IMR-90 (cell line): ENCODE measurements around the gene ASTL. TPM values are rescaled to one million over a fixed set of nuclear protein-coding genes. Genes with fewer than 3 reads are reported as not detected.

Source experiments
- ATAC-seq: fragments of 200-7000 bp; cut with Tn5 transposase; 2 replicates; pipeline ENCODE4 v1.9.1; 2020; ENCODE audit warnings: low read depth, mild to moderate bottlenecking, moderate library complexity
- BruUV-seq: library from RNA; stranded (reverse); fragments of 400-500 nt; replicated peaks from 2 replicates; lab custom pipeline; 2021; lab: Mats Ljungman, UMichigan
- CTCF ChIA-PET: fragments of 300-600 bp; formaldehyde crosslinking; extraction: SDS; loops from one replicate; lab custom pipeline; 2021; ENCODE audit warnings: antibody characterized with exemption; lab: Yijun Ruan, JAX
- POLR2A ChIA-PET: fragments of 300-600 bp; sonication (Branson Sonifier 250); formaldehyde crosslinking; loops from one replicate; lab custom pipeline; 2022; ENCODE audit warnings: antibody characterized with exemption; ENCODE audit not compliant: unreplicated experiment; lab: Charles Lee
- DNase-seq: peaks from one replicate; pipeline ENCODE4 v3.0.0; 2013
- H2AFZ ChIP-seq: replicated peaks from 2 replicates; pipeline ENCODE3; 2013; ENCODE audit warnings: low read length, mild to moderate bottlenecking; ENCODE audit not compliant: poor library complexity
- H2AK5ac ChIP-seq: 2 replicates; pipeline ENCODE4 v1.6.1; 2013; ENCODE audit warnings: low read depth, low read length, inconsistent platforms
- H2AK9ac ChIP-seq: replicated peaks from 2 replicates; pipeline ENCODE3; 2013; ENCODE audit warnings: mild to moderate bottlenecking, low read depth, low read length, moderate library complexity; ENCODE audit not compliant: poor library complexity
- H2BK120ac ChIP-seq: 2 replicates; pipeline ENCODE4 v1.6.1; 2013; ENCODE audit warnings: low read depth, low read length, inconsistent platforms
- H2BK15ac ChIP-seq: 3 replicates; pipeline ENCODE4 v1.6.1; 2013; ENCODE audit warnings: low read depth, low read length, inconsistent platforms
- H2BK20ac ChIP-seq: 2 replicates; pipeline ENCODE4 v1.6.1; 2013; ENCODE audit warnings: low read depth, mild to moderate bottlenecking, inconsistent platforms, low read length, moderate library complexity
- H2BK5ac ChIP-seq: 2 replicates; pipeline ENCODE4 v1.6.1; 2013; ENCODE audit warnings: mild to moderate bottlenecking, low read depth, low read length, inconsistent platforms; ENCODE audit not compliant: poor library complexity, severe bottlenecking
- H3K14ac ChIP-seq: replicated peaks from 2 replicates; pipeline ENCODE4 v1.6.1; 2013; ENCODE audit warnings: low read depth, low read length, inconsistent platforms
- H3K18ac ChIP-seq: 2 replicates; pipeline ENCODE4 v1.6.1; 2013; ENCODE audit warnings: low read depth, low read length, control low read depth
- H3K23ac ChIP-seq: 2 replicates; pipeline ENCODE4 v1.6.1; 2013; ENCODE audit warnings: low read depth, low read length, inconsistent platforms
- H3K27ac ChIP-seq: 2 replicates; pipeline ENCODE4 v1.5.1; 2013; ENCODE audit warnings: mild to moderate bottlenecking, control low read depth, low read length; ENCODE audit not compliant: insufficient read depth
- H3K27me3 ChIP-seq: 2 replicates; pipeline ENCODE4 v1.6.1; 2013; ENCODE audit warnings: low read length; ENCODE audit not compliant: control insufficient read depth, insufficient read depth
- H3K36me3 ChIP-seq: 2 replicates; pipeline ENCODE4 v1.6.1; 2013; ENCODE audit warnings: low read length, mixed read lengths; ENCODE audit not compliant: control insufficient read depth, insufficient read depth
- H3K4ac ChIP-seq: 2 replicates; pipeline ENCODE4 v1.6.1; 2013; ENCODE audit warnings: low read depth, low read length, inconsistent platforms
- H3K4me1 ChIP-seq: 2 replicates; pipeline ENCODE4 v1.6.1; 2013; ENCODE audit warnings: low read length, mixed read lengths; ENCODE audit not compliant: control insufficient read depth, insufficient read depth
- H3K4me2 ChIP-seq: 2 replicates; pipeline ENCODE4 v1.6.1; 2013; ENCODE audit warnings: low read depth, mild to moderate bottlenecking, control low read depth, low read length, moderate library complexity
- H3K4me3 ChIP-seq: 2 replicates; pipeline ENCODE4 v1.5.1; 2013; ENCODE audit warnings: low read depth, mild to moderate bottlenecking, control low read depth, low read length, moderate library complexity; ENCODE audit not compliant: insufficient read depth
- H3K56ac ChIP-seq: 2 replicates; pipeline ENCODE4 v1.6.1; 2013; ENCODE audit warnings: low read length, inconsistent platforms; ENCODE audit not compliant: insufficient read depth; ENCODE audit errors: extremely low read depth
- H3K79me1 ChIP-seq, 2 experiments: 2 replicates each; pipeline ENCODE4 v1.6.1; 2013; ENCODE audit warnings: low read length in 2 of 2, inconsistent platforms in 1 of 2, low read depth in 1 of 2
- H3K9ac ChIP-seq: 2 replicates; pipeline ENCODE4 v1.6.1; 2013; ENCODE audit warnings: low read depth, low read length, control low read depth
- H3K9me1 ChIP-seq: 2 replicates; pipeline ENCODE4 v1.6.1; 2013; ENCODE audit warnings: low read length, inconsistent platforms; ENCODE audit not compliant: insufficient read depth
- H3K9me3 ChIP-seq: 2 replicates; pipeline ENCODE4 v1.6.1; 2013; ENCODE audit warnings: low read length; ENCODE audit not compliant: control insufficient read depth, insufficient read depth
- H4K20me1 ChIP-seq: 2 replicates; pipeline ENCODE4 v1.6.1; 2013; ENCODE audit warnings: low read length, inconsistent platforms; ENCODE audit not compliant: insufficient read depth
- H4K5ac ChIP-seq: 2 replicates; pipeline ENCODE4 v1.6.1; 2013; ENCODE audit warnings: mild to moderate bottlenecking, low read depth, low read length, control low read depth
- H4K8ac ChIP-seq, 2 experiments: 2 replicates each; pipeline ENCODE4 v1.6.1; 2013; ENCODE audit warnings: low read depth in 2 of 2, low read length in 2 of 2, control low read depth in 1 of 2, inconsistent platforms in 1 of 2
- H4K91ac ChIP-seq: 2 replicates; pipeline ENCODE4 v1.6.1; 2013; ENCODE audit warnings: low read depth, low read length, inconsistent platforms; ENCODE audit not compliant: insufficient read depth
- CEBPB ChIP-seq: IDR thresholded peaks from 2 replicates; pipeline ENCODE4 v1.6.1; 2012; ENCODE audit warnings: low read depth, low read length, improper control_type of control experiment
- FOS ChIP-seq: fragments of 150-350 bp; IDR thresholded peaks from 2 replicates; pipeline ENCODE4 v1.6.1; 2016; ENCODE audit warnings: low read depth, low read length
- MAFK ChIP-seq: IDR thresholded peaks from 2 replicates; pipeline ENCODE4 v1.6.1; 2012; ENCODE audit warnings: low read depth, low read length, improper control_type of control experiment
- NFE2L2 ChIP-seq: fragments of 150-350 bp; IDR thresholded peaks from 2 replicates; pipeline ENCODE4 v1.6.1; 2016; ENCODE audit warnings: low read depth, mild to moderate bottlenecking, low read length
- RCOR1 ChIP-seq: IDR thresholded peaks from 2 replicates; pipeline ENCODE4 v1.6.1; 2012; ENCODE audit warnings: mild to moderate bottlenecking, low read length, improper control_type of control experiment; ENCODE audit not compliant: insufficient replicate concordance
- WGBS, 2 experiments: methylation state at CpG; one replicate each; pipeline versions ENCODE4 v1.1.5 to v1.1.7; 2013; ENCODE audit warnings: missing lambda C conversion rate in 2 of 2; ENCODE audit not compliant: insufficient read length in 1 of 2; ENCODE audit errors: extremely low coverage in 2 of 2; 5-methylcytosine and 5-hydroxymethylcytosine counted together
- dilution Hi-C: fragments of 300-500 bp; cut with HindIII; formaldehyde crosslinking; loops from one replicate; pipeline ENCODE4 v1.14.3; 2018; ENCODE audit warnings: low sequenced_read_pairs; ENCODE audit not compliant: unreplicated experiment
- in situ Hi-C: fragments of 300-500 bp; cut with MboI; formaldehyde crosslinking; loops from 3 replicates; pipeline ENCODE4 v1.14.3; 2019; ENCODE audit warnings: low sequenced_read_pairs, inconsistent platforms, mixed read lengths
- intact Hi-C: fragments of 100-400 bp; cut with micrococcal nuclease; formaldehyde crosslinking; loops from 2 replicates; pipeline ENCODE4 v1.10.0; 2022
- polyA plus RNA-seq, 3 experiments: library from polyadenylated mRNA; depleted of rRNA; stranded (reverse); fragments of >200 nt; gene quantifications; 2 replicates each; pipeline ENCODE4 v1.2.3, GENCODE V29; 2012; ENCODE audit warnings: low replicate concordance in 1 of 3
- total RNA-seq: library from RNA; depleted of rRNA; stranded (reverse); fragments of >200 nt; gene quantifications from 2 replicates; pipeline ENCODE4 v1.2.3, GENCODE V29; 2012

The ASTL gene
- total and polyA plus RNA-seq, 2 of the 4 experiments (the other 2 are of a cell fraction), result not detected

DNA sequence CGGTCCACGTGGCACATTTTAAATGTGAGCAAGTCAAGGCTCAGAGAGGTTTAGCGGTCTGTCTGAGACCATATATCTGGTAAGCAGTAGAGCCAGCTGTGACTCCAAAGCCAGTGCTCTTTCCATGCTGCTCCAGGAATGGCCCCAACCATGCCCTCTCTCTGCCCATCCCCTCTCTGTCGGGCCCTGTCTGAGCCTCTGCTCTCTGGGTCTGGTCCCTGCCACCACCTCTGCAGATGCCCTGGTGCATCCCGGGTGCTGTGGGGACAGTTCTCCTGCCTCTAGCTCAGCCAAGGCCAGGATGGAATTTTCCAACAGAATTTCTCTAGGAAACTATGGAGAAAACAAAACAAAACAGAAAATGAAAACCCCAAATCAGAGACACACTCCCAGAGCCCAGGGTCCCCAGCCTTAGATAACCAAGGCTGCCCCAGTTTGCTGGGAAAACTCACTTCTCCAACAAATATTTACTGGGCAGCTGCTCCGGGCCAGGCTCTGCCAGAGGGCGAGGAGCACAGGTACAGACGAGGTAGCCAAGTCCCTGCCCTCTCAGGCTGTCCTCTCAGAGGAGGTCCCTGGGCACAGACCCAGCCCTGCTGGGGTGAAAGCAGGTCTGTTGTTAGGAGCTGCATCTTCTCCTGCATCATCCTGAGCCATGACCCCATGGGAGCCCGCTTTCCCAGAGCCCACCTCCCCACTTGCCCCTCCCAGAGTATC lies 31.2 kb downstream of the ASTL start:
- Histone ChIP-seq H2BK120ac (no peak overlapping the region), H3K4me2 (no peak overlapping the region), H3K14ac (no peak overlapping the region), H4K91ac (no peak overlapping the region), H3K27ac (no peak overlapping the region), H3K18ac (no peak overlapping the region), H4K5ac (no peak overlapping the region), H2AK5ac (no peak overlapping the region), H3K36me3 (no peaks in the 10 kb centered on the region), H2AK9ac (no peak overlapping the region), H4K20me1 (no peaks in the 10 kb centered on the region), H3K79me1 (no peaks in the 10 kb centered on the region), H3K56ac (no peak overlapping the region), H3K9ac (no peak overlapping the region), H2AFZ (no peak overlapping the region), H4K8ac (no peak overlapping the region), H3K23ac (no peak overlapping the region), H2BK15ac (no peak overlapping the region), H2BK5ac (no peak overlapping the region), H3K9me1 (no peaks in the 10 kb centered on the region), H3K4me3 (no peak overlapping the region), H3K9me3 (peaks cover 15% of the 10 kb centered on the region), H3K4me1 (no peaks in the 10 kb centered on the region; the same call in 1 of the 2 replicates), H2BK20ac (no peak overlapping the region), H3K27me3 (peaks cover 55% of the 10 kb centered on the region), H3K4ac (no peak overlapping the region)
- no peak for DNase-seq
- in situ Hi-C loops, result loop anchor here (25.0 kb wide), 1 partner anchor 95 kb away; no protein-coding TSS in a partner anchor
- no peak for ATAC-seq
- ChIA-PET CTCF (interaction anchor here (1.3 kb wide), 1 partner anchor 10 kb away, joined by 4 read pairs; no protein-coding TSS in a partner anchor), POLR2A (interaction anchor here (0.6 kb wide), 1 partner anchor 168 kb away, joined by 3 read pairs; no protein-coding TSS in a partner anchor)
- 82% methylated on average over 4 of the region's 9 CpGs; no CpG with 5 or more reads in 1 of the 2 experiments for WGBS, 2 experiments
- intact Hi-C loops, result no loop called here
- dilution Hi-C loops, result no loop called here
- TF ChIP-seq RCOR1 (no peak), NFE2L2 (no peak), CEBPB (no peak), MAFK (no peak), FOS (no peak)
- BruUV-seq, result no TSS peak
